ENCODE measurements around the gene MCC.

- TF ChIP-seq POLR2A (IDR thresholded peaks at IDR 0.05; ENCODE audit: low read depth, low read length): no peak
- TF ChIP-seq POLR2AphosphoS5 (IDR thresholded peaks at IDR 0.05; ENCODE audit: low read depth, low read length): no peak
Observed at GRCh38 chr5:113190347-113190746, 297.9 kb downstream of the MCC start.

All from GM12891 (cell line).